GM19239 (cell line): ENCODE data around the gene POFUT1.

Source experiments
- DNase-seq: peaks from one replicate; pipeline ENCODE4 v3.0.0; 2011; ENCODE audit warnings: low spot score; ENCODE audit not compliant: insufficient read length
- FAIRE-seq: peaks from 2 replicates; lab custom pipeline; 2011; peaks lifted over from hg19 to GRCh38; lab: Jason Lieb, UNC

Gene POFUT1

GRCh38 chr20:32205110-32205842 lies 2.4 kb upstream of the POFUT1 start:
- DNase-seq (no peak), FAIRE-seq (no peak)

GRCh38 chr20:32205843-32206759 lies 1.6 kb upstream of the POFUT1 start:
- FAIRE-seq (no peak), DNase-seq (no peak)

GRCh38 chr20:32206760-32207625 lies 687 bp upstream of the POFUT1 start:
- FAIRE-seq (no peak), DNase-seq (no peak)

GRCh38 chr20:32208499-32209154 lies 947 bp downstream of the POFUT1 start:
- no peak for FAIRE-seq

GRCh38 chr20:32209850-32210605 lies 2.3 kb downstream of the POFUT1 start:
- DNase-seq (no peak), FAIRE-seq (no peak)

More at GRCh38 chr20:32208499-32209154, 947 bp downstream of the POFUT1 start:
- no peak for DNase-seq

- FAIRE-seq (no peak), DNase-seq (no peak)
These were observed 6.2 kb downstream of the POFUT1 start for GRCh38 chr20:32213870-32214269.

GRCh38 chr20:32215147-32215546 lies 7.5 kb downstream of the POFUT1 start:
- DNase-seq (no peak), FAIRE-seq (no peak)

GRCh38 chr20:32215729-32216128 lies 8.0 kb downstream of the POFUT1 start:
- no peak for DNase-seq
- no peak for FAIRE-seq

- no peak for FAIRE-seq
- no peak for DNase-seq
These were observed 8.8 kb downstream of the POFUT1 start for GRCh38 chr20:32216179-32217142.

GRCh38 chr20:32218156-32218900 lies 10.6 kb downstream of the POFUT1 start:
- no peak for FAIRE-seq
- no peak for DNase-seq

- FAIRE-seq: no peak
- DNase-seq: no peak
These were observed 16.8 kb downstream of the POFUT1 start for GRCh38 chr20:32224463-32224862.

GRCh38 chr20:32226391-32226790 lies 18.7 kb downstream of the POFUT1 start:
- no peak for FAIRE-seq
- DNase-seq: no peak

- FAIRE-seq (no peak), DNase-seq (no peak)
These were observed 19.6 kb downstream of the POFUT1 start for GRCh38 chr20:32227306-32227705.

GRCh38 chr20:32227744-32228688 lies 20.3 kb downstream of the POFUT1 start:
- no peak for FAIRE-seq
- DNase-seq: no peak

- FAIRE-seq (no peak), DNase-seq (no peak)
These were observed 21.6 kb downstream of the POFUT1 start for GRCh38 chr20:32229251-32229747.

GRCh38 chr20:32230707-32231106 lies 23.0 kb downstream of the POFUT1 start:
- no peak for FAIRE-seq

More at GRCh38 chr20:32230707-32231106, 23.0 kb downstream of the POFUT1 start:
- no peak for DNase-seq
